ENCODE data around the gene ZNF280C.

DNA sequence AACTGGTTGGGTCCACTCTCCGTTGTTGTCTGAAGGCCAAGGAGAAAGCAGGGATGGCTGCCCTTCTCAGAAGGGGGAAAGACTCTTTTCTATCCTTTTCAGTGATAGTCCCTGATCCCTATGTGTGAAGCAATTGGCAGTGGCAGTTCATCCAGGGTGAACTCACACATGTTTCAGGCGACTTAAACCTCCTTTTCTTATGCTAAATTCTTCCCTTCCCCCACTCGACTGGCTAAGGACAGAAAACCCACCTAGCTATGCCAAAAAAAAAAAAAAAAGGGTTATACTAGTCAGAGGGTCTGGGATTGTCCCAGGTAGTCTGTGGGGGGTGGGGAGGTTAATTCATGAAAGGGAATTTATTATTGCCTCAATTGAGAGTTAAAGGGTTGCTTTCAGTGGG is 12.2 kb upstream of the ZNF280C start:
- TF ChIP-seq, protein P1, sequence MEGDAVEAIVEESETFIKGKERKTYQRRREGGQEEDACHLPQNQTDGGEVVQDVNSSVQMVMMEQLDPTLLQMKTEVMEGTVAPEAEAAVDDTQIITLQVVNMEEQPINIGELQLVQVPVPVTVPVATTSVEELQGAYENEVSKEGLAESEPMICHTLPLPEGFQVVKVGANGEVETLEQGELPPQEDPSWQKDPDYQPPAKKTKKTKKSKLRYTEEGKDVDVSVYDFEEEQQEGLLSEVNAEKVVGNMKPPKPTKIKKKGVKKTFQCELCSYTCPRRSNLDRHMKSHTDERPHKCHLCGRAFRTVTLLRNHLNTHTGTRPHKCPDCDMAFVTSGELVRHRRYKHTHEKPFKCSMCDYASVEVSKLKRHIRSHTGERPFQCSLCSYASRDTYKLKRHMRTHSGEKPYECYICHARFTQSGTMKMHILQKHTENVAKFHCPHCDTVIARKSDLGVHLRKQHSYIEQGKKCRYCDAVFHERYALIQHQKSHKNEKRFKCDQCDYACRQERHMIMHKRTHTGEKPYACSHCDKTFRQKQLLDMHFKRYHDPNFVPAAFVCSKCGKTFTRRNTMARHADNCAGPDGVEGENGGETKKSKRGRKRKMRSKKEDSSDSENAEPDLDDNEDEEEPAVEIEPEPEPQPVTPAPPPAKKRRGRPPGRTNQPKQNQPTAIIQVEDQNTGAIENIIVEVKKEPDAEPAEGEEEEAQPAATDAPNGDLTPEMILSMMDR (IDR thresholded peaks at IDR 0.05; ENCODE audit: low read depth, low read length, missing input control): no peak
- TF ChIP-seq RXRA (IDR thresholded peaks at IDR 0.05) (no peak), TAF1 (conservative IDR thresholded peaks at IDR 0.05) (no peak), YY1 (IDR thresholded peaks at IDR 0.05) (no peak), SP1 (IDR thresholded peaks at IDR 0.05) (no peak), GABPA (IDR thresholded peaks at IDR 0.05 in 1 of 2, conservative IDR thresholded peaks at IDR 0.05 in 1 of 2) (no peak), FOXA2 (IDR thresholded peaks at IDR 0.05) (no peak)
- TF ChIP-seq, protein P2, sequence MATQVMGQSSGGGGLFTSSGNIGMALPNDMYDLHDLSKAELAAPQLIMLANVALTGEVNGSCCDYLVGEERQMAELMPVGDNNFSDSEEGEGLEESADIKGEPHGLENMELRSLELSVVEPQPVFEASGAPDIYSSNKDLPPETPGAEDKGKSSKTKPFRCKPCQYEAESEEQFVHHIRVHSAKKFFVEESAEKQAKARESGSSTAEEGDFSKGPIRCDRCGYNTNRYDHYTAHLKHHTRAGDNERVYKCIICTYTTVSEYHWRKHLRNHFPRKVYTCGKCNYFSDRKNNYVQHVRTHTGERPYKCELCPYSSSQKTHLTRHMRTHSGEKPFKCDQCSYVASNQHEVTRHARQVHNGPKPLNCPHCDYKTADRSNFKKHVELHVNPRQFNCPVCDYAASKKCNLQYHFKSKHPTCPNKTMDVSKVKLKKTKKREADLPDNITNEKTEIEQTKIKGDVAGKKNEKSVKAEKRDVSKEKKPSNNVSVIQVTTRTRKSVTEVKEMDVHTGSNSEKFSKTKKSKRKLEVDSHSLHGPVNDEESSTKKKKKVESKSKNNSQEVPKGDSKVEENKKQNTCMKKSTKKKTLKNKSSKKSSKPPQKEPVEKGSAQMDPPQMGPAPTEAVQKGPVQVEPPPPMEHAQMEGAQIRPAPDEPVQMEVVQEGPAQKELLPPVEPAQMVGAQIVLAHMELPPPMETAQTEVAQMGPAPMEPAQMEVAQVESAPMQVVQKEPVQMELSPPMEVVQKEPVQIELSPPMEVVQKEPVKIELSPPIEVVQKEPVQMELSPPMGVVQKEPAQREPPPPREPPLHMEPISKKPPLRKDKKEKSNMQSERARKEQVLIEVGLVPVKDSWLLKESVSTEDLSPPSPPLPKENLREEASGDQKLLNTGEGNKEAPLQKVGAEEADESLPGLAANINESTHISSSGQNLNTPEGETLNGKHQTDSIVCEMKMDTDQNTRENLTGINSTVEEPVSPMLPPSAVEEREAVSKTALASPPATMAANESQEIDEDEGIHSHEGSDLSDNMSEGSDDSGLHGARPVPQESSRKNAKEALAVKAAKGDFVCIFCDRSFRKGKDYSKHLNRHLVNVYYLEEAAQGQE (IDR thresholded peaks at IDR 0.05): no peak
- TF ChIP-seq, protein P3, sequence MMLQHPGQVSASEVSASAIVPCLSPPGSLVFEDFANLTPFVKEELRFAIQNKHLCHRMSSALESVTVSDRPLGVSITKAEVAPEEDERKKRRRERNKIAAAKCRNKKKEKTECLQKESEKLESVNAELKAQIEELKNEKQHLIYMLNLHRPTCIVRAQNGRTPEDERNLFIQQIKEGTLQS (IDR thresholded peaks at IDR 0.05): no peak

All from liver (tissue), 3 donors.